Neural progenitor cell (in vitro differentiated cells): ENCODE measurements around the gene LAMTOR1. TPM values are rescaled to one million over a fixed set of nuclear protein-coding genes. Genes with fewer than 3 reads are reported as not detected.

Source experiments
- DNase-seq: peaks from one replicate; pipeline ENCODE4 v3.0.0-alpha.2; 2016; ENCODE audit warnings: low spot score
- H2AFZ ChIP-seq: fragments of 200-600 bp; sonication (generic); replicated peaks from 2 replicates; pipeline ENCODE4 v1.6.1; 2016; ENCODE audit warnings: antibody characterized with exemption
- H3F3A ChIP-seq: fragments of 200-600 bp; sonication (generic); 2 replicates; pipeline ENCODE4 v1.6.1; 2016; ENCODE audit warnings: antibody characterized with exemption, low read depth
- H3K27ac ChIP-seq: fragments of 200-600 bp; sonication (generic); 2 replicates; pipeline ENCODE4 v1.5.1; 2016; ENCODE audit warnings: mild to moderate bottlenecking
- H3K27me3 ChIP-seq: fragments of 200-600 bp; sonication (generic); 2 replicates; pipeline ENCODE4 v1.6.1; 2016; ENCODE audit warnings: mild to moderate bottlenecking, moderate library complexity
- H3K36me3 ChIP-seq: fragments of 200-600 bp; sonication (generic); 2 replicates; pipeline ENCODE4 v1.5.1; 2016
- H3K4me1 ChIP-seq: fragments of 200-600 bp; sonication (generic); 2 replicates; pipeline ENCODE4 v1.6.1; 2016; ENCODE audit warnings: mixed run types
- H3K4me2 ChIP-seq: fragments of 200-600 bp; sonication (generic); 2 replicates; pipeline ENCODE4 v1.6.1; 2016
- H3K4me3 ChIP-seq: fragments of 200-600 bp; sonication (generic); 2 replicates; pipeline ENCODE4 v1.5.1; 2016
- H3K79me2 ChIP-seq: fragments of 200-600 bp; sonication (generic); 2 replicates; pipeline ENCODE4 v1.6.1; 2016; ENCODE audit warnings: low read depth
- H3K9ac ChIP-seq: fragments of 200-600 bp; sonication (generic); 2 replicates; pipeline ENCODE4 v1.6.1; 2016
- H3K9me3 ChIP-seq: fragments of 200-600 bp; sonication (generic); 2 replicates; pipeline ENCODE4 v1.5.1; 2016; ENCODE audit warnings: low read depth
- H4K20me1 ChIP-seq: fragments of 200-600 bp; sonication (generic); 2 replicates; pipeline ENCODE4 v1.6.1; 2016; ENCODE audit warnings: low read depth
- H3K27ac Mint-ChIP-seq: 3 replicates; pipeline ENCODE4 v1.8.0; 2021; ENCODE audit warnings: mixed read lengths
- H3K27me3 Mint-ChIP-seq: 2 replicates; pipeline ENCODE4 v1.8.0; 2022; ENCODE audit warnings: low read depth, mild to moderate bottlenecking, inconsistent platforms, moderate library complexity, mixed read lengths; ENCODE audit not compliant: insufficient read depth
- H3K36me3 Mint-ChIP-seq: 3 replicates; pipeline ENCODE4 v1.8.0; 2021; ENCODE audit warnings: mixed read lengths
- H3K4me1 Mint-ChIP-seq: 3 replicates; pipeline ENCODE4 v1.8.0; 2021; ENCODE audit warnings: mixed read lengths
- H3K4me3 Mint-ChIP-seq: 3 replicates; pipeline ENCODE4 v1.8.0; 2021; ENCODE audit warnings: mild to moderate bottlenecking, moderate library complexity, mixed read lengths
- H3K9me3 Mint-ChIP-seq: 3 replicates; pipeline ENCODE4 v1.8.0; 2020; ENCODE audit warnings: mixed read lengths
- EZH2 ChIP-seq: fragments of 200-600 bp; sonication (generic); IDR thresholded peaks from 2 replicates; pipeline ENCODE4 v1.6.1; 2017; ENCODE audit warnings: antibody characterized with exemption, mild to moderate bottlenecking, moderate library complexity
- EZH2phosphoT487 ChIP-seq: fragments of 200-600 bp; sonication (generic); IDR thresholded peaks from 2 replicates; pipeline ENCODE4 v1.6.1; 2017; ENCODE audit warnings: antibody characterized with exemption
- microRNA-seq: library from miRNA; unstranded; fragments of <30 nt; microRNA quantifications from one replicate; pipeline ENCODE4, GENCODE V29; 2016
- small RNA-seq: library from RNA; depleted of rRNA; stranded (forward); fragments of <200 nt; gene quantifications from one replicate; pipeline ENCODE3, GENCODE V24; 2015
- total RNA-seq: library from RNA; depleted of rRNA; stranded (reverse); fragments of >200 nt; gene quantifications from 2 replicates; pipeline ENCODE4 v1.2.3, GENCODE V29; 2015; ENCODE audit warnings: low replicate concordance
- TF ChIP-seq, protein P1 (sequence below): fragments of 200-600 bp; sonication (generic); IDR thresholded peaks from 2 replicates; pipeline ENCODE4 v1.5.1; 2017; ENCODE audit warnings: antibody characterized with exemption, mild to moderate bottlenecking

Gene LAMTOR1
- total RNA-seq, 1 donor from 2014 or later, result 41.6 TPM

DNA sequence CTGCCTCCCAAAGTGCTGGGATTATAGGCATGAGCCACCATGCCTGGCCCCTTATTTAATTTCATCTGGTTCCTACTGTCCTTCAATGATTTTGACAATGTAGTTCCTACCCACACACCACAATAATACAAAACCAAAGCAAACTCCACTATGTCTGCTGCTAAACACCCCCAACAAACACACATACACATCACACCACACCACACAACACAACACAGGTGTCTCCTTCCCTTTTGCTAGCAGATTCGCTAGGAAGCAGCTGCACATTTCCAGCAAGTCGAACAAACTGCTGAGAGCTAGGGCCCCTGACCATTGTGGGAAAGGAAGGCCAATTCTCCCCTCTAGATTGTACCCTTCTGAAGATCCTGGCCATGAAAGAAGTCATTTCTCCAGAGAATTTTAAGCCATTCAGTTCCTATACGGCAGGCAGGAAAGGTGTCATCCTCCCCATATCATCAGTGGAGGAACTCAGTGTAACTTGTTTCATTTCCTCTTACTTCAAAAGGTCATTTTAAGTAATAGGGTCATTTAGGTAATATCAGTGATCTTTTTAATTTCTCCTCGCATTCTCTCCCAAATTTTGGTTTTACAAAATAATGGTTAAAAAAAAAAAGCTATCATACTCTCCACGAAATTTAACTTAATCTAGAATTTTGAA is 41.2 kb downstream of the LAMTOR1 start:
- Histone ChIP-seq H3K9ac (no peak overlapping the region), H2AFZ (no peak overlapping the region), H4K20me1 (peaks cover 22% of the 10 kb centered on the region), H3F3A (peaks cover 7% of the 10 kb centered on the region), H3K4me2 (no peak overlapping the region), H3K4me1 (peaks cover 7% of the 10 kb centered on the region), H3K27me3 (no peaks in the 10 kb centered on the region), H3K36me3 (no peaks in the 10 kb centered on the region), H3K79me2 (peaks cover 100% of the 10 kb centered on the region), H3K4me3 (no peak overlapping the region), H3K9me3 (no peaks in the 10 kb centered on the region), H3K27ac (no peak overlapping the region)
- Mint-ChIP-seq H3K27me3 (peaks cover 2% of the 10 kb centered on the region), H3K9me3 (no peaks in the 10 kb centered on the region), H3K4me3 (no peak overlapping the region), H3K36me3 (peaks cover 7% of the 10 kb centered on the region), H3K27ac (no peak overlapping the region), H3K4me1 (peaks cover 7% of the 10 kb centered on the region)
- no peak for DNase-seq
- TF ChIP-seq EZH2phosphoT487 (no peak), EZH2 (no peak)

DNA sequence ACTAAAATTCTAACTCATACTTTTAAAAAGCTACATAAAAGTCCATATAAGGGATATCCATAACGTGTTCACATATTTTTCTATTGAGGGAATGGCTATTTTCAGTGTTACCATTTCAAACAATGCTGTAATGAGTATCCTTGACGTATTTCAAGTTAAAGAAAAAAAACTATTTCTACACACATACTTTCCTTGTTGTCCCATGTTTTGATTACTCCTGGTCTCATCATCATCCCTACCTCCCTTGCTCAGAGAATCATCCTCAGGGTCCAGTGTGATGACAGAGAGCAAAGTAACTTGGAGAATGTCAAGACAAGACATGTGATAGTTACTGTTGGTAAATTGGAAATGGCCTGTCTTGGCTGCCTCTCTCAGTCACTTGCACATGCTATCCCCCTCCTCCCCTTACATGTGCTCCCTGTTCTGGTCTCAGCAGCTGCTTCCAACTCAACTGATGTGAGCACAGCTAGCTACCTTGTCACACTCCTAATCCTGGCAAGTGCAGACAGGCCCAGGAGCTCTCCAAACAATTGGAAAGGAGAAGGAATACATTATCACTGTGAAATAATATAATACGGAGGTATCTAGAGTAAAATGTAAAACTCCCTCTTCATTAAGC is 44.6 kb downstream of the LAMTOR1 start:
- H2AFZ ChIP-seq, result no peak overlapping the region
- Mint-ChIP-seq H3K27me3 (no peaks in the 10 kb centered on the region), H3K4me3 (no peak overlapping the region), H3K36me3 (peaks cover 7% of the 10 kb centered on the region), H3K9me3 (no peaks in the 10 kb centered on the region), H3K27ac (no peak overlapping the region), H3K4me1 (peaks cover 4% of the 10 kb centered on the region)
- H3K4me2 ChIP-seq, result no peak overlapping the region
- H3K9ac ChIP-seq, result no peak overlapping the region
- H3K79me2 ChIP-seq, result peaks cover 100% of the 10 kb centered on the region
- no peaks in the 10 kb centered on the region for H3F3A ChIP-seq
- H4K20me1 ChIP-seq, result peaks cover 41% of the 10 kb centered on the region
- DNase-seq, result no peak
- no peaks in the 10 kb centered on the region for H3K36me3 ChIP-seq
- H3K9me3 ChIP-seq, result no peaks in the 10 kb centered on the region
- peaks cover 7% of the 10 kb centered on the region for H3K4me1 ChIP-seq
- no peaks in the 10 kb centered on the region for H3K27me3 ChIP-seq
- H3K27ac ChIP-seq, result no peak overlapping the region
- TF ChIP-seq, protein P1, sequence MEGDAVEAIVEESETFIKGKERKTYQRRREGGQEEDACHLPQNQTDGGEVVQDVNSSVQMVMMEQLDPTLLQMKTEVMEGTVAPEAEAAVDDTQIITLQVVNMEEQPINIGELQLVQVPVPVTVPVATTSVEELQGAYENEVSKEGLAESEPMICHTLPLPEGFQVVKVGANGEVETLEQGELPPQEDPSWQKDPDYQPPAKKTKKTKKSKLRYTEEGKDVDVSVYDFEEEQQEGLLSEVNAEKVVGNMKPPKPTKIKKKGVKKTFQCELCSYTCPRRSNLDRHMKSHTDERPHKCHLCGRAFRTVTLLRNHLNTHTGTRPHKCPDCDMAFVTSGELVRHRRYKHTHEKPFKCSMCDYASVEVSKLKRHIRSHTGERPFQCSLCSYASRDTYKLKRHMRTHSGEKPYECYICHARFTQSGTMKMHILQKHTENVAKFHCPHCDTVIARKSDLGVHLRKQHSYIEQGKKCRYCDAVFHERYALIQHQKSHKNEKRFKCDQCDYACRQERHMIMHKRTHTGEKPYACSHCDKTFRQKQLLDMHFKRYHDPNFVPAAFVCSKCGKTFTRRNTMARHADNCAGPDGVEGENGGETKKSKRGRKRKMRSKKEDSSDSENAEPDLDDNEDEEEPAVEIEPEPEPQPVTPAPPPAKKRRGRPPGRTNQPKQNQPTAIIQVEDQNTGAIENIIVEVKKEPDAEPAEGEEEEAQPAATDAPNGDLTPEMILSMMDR, result no peak
- TF ChIP-seq EZH2 (no peak), EZH2phosphoT487 (no peak)
- H3K4me3 ChIP-seq, result no peak overlapping the region

DNA sequence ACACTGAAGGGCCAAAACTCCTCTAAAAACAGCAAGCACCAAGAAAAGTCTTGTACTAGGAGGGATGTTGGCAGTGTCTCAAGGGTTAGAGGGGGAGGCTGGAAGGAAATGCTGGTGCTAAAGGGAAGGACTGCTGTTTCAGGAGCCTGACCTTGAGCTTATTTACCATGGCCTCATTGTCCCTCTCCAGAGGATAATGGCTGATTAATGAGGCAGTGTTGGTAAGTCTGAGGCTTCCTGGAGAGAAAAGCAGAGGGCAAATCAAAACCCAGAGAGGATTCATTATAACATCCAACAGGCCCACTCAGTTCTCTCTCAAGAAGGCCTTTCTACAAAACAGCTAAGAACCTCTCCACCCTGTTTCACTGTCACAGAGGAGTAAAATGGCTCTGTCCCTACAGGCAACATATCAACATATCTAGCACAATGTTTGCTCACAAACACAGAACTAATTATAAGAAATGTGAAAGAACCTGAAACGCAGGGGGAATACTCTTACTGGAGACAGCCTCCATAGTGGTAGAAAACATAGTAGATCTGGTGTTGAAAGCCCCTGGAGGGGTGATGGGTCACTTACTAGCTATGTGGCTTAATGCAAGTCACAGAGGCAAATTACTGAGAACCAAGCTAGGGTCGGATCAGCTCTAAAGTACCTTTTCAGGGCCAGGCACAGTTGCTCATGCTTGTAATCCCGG is 54.2 kb downstream of the LAMTOR1 start:
- Mint-ChIP-seq H3K4me3 (no peak overlapping the region), H3K27ac (no peak overlapping the region), H3K9me3 (no peaks in the 10 kb centered on the region), H3K27me3 (peaks cover 2% of the 10 kb centered on the region), H3K4me1 (peaks cover 36% of the 10 kb centered on the region), H3K36me3 (no peaks in the 10 kb centered on the region)
- H2AFZ ChIP-seq, result no peak overlapping the region
- H3K4me2 ChIP-seq, result no peak overlapping the region
- peaks cover 52% of the 10 kb centered on the region for H4K20me1 ChIP-seq
- H3F3A ChIP-seq, result peaks cover 7% of the 10 kb centered on the region
- peaks cover 96% of the 10 kb centered on the region for H3K79me2 ChIP-seq
- H3K36me3 ChIP-seq, result no peaks in the 10 kb centered on the region
- no peak for DNase-seq
- H3K9ac ChIP-seq, result no peak overlapping the region
- no peaks in the 10 kb centered on the region for H3K9me3 ChIP-seq
- TF ChIP-seq, protein P1, result no peak
- TF ChIP-seq EZH2phosphoT487 (no peak), EZH2 (no peak)
- peaks cover 16% of the 10 kb centered on the region for H3K4me1 ChIP-seq
- no peak overlapping the region for H3K4me3 ChIP-seq
- H3K27me3 ChIP-seq, result no peaks in the 10 kb centered on the region
- H3K27ac ChIP-seq, result no peak overlapping the region

Small RNA genes lying within 50 kb of the gene (microRNA-seq; reads per million reads assigned to microRNA genes)
- not detected for gene MIR3165

Small RNA genes lying within 50 kb of the gene (small RNA-seq; reads per million reads assigned to genes)
- gene MIR3165, result not detected
- not detected for gene RNU6-72P

Other genes with a start within 250 kb of the LAMTOR1 start
- not detected in 2 replicates for gene DEFB131B, start 224.8 kb downstream of the LAMTOR1 start, total RNA-seq
- 6.6 and 14.8 TPM in 2 replicates for gene XNDC1N, start 174.7 kb downstream of the LAMTOR1 start, total RNA-seq
- gene RNF121, start 174.3 kb downstream of the LAMTOR1 start, total RNA-seq, result 16.7 and 31.8 TPM in 2 replicates
- gene IL18BP, start 104.4 kb downstream of the LAMTOR1 start, total RNA-seq, result 7.5 and 10.3 TPM in 2 replicates
- 130 and 337 TPM in 2 replicates for gene NUMA1, start 22.8 kb downstream of the LAMTOR1 start, total RNA-seq
- gene LRRC51, start 22.4 kb downstream of the LAMTOR1 start, total RNA-seq, result 10.5 and 15.0 TPM in 2 replicates
- not detected in 2 replicates for gene TOMT, start 2.6 kb upstream of the LAMTOR1 start, total RNA-seq
- gene ANAPC15, start 9.4 kb upstream of the LAMTOR1 start, total RNA-seq, result 44.7 and 45.6 TPM in 2 replicates
- gene FOLR3, start 32.4 kb upstream of the LAMTOR1 start, total RNA-seq, result not detected in 2 replicates
- gene FOLR1, start 88.8 kb upstream of the LAMTOR1 start, total RNA-seq, result 3.6 and 9.6 TPM in 2 replicates
- not detected in 2 replicates for gene FOLR2, start 113.5 kb upstream of the LAMTOR1 start, total RNA-seq
- 30.8 and 64.8 TPM in 2 replicates for gene INPPL1, start 121.5 kb upstream of the LAMTOR1 start, total RNA-seq
- gene PHOX2A, start 140.9 kb upstream of the LAMTOR1 start, total RNA-seq, result not detected in 2 replicates